ENCODE results near the gene SDR42E1.

Gene SDR42E1
- 4.4 to 13.0 (median 12.2) reads per million in 4 donors for total RNA-seq

GRCh38 chr16:82011199-82011641 lies at the start of gene SDR42E1:
TSS of gene SDR42E1 (minus strand) at chr16:82011470. CDS start at chr16:82000858, 10,612 bp downstream.
- peak; percentile 35 to 61 (median 42) for DNase-seq

DNA sequence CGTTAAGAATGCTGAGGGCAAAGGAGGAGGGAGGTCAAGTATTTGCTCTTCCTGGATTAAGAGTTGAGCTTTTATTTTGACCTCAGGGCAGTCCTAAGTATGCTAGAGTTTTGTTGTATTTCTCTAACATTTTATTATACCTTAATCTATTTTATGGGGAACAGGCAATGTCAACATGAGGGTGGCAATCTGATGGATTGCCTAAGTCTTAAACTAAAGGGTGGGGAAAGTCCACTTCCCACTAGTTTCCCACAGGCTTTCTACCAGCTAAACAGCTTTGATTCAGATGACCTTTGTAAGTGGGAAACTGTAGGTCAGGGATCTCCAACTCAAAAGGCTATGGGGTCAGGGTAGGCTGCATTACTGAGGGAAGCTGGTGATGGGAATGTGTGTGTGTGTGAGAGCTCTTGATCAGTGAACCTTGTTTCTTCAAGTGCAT lies 48.7 kb upstream of the SDR42E1 start:
- no peak for DNase-seq

GRCh38 chr16:82059161-82059982 lies 48.1 kb upstream of the SDR42E1 start:
- no peak for DNase-seq

DNA sequence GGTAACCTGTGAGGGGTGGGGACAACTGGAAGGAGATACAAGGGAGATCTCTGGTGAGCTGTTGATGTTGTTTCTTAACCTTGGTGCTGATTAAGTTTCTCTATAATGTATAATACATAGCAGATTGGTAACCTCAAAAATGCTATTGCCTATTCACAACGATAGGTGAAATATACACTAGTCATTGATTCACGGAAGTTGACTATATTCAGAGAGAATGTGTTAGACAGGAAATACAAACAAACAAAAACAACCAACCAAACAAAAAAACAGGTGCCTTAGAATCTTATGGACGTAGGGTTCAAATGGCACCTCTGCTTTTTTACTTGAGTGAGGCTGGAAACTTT lies 45.3 kb upstream of the SDR42E1 start:
- no peak for DNase-seq

DNA sequence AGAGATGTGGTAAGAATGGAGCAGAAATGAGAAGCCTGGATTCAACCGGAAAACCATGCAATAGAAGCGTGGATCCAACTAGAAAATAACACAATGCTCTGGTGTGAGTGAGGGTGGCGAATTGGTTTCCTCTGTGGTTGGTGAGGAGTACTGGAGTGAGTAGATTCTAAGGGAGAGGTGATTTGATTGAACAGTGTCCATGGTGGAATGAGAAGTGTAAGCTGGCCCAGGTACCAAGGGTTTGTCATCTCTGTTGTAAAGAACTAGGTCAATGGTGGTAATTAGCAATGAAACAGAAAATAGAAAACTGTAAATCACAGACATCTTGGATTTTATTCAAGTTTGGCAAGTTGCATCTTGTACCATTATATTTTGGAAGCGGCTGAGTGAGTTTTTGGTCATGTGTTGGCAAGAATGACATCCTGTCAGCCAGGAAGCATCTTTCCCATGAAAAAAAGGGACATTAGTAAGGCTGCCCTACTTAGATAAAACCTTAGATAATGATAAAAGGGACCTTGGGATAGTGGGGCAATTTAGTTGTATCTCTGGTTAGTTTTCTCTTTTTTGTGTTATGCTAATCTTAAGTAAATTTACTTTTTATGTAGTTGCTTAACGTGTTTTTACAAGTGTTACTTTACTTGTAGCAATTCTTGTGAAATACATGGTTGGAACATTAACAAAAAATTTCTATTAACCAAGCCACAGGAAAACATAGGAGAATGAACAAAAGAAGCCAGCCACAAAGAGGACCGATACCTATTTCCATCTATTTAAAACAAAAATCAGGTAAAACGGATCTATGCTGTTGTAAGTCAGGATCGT lies 44.7 kb upstream of the SDR42E1 start:
- DNase-seq: no peak

GRCh38 chr16:82055117-82055516 lies 43.8 kb upstream of the SDR42E1 start:
- no peak for DNase-seq

DNA sequence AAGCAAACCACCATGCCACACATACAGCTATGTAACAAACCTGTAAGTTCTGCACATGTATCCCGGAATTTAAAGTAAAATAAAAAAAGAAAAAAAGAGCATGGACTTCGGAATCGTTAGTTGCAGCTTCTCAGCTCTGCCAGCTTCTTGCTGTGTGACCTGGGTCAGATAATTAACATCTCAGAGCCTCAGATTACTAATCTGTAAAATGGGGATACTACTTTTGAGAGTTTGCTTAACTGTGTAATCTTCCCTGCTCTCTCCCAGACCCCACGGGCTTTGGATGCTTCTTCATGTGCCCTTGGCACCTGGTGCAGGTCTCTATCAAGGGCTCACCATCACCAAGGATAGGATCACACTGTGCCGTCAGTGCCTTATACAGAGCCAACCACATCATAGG lies 40.4 kb upstream of the SDR42E1 start:
- DNase-seq: no peak

GRCh38 chr16:82050909-82051357 lies 39.7 kb upstream of the SDR42E1 start:
- DNase-seq: no peak

GRCh38 chr16:82050506-82050905 lies 39.2 kb upstream of the SDR42E1 start:
- DNase-seq: no peak

DNA sequence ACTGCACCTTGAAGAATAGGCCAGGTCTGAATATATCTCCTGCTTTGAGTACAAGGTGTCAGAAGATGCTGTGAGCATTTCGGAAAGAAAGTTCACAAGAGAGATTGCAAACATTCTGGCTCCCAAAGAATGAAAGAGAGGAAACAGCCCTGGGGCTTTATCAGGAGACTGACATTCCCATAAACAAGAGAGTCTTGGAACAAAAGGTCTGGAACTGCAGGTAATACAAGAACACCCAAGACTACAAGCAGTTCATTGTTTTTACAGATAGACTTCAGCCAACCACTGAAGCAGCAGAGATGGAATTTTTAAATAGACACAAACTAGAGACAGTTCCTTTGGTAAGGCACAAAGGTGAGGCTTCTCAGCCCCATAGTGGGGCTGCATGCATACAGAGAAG lies 38.2 kb upstream of the SDR42E1 start:
- no peak for DNase-seq

- DNase-seq: no peak
These were observed 36.5 kb upstream of the SDR42E1 start for GRCh38 chr16:82047787-82048186.

GRCh38 chr16:82047374-82047773 lies 36.1 kb upstream of the SDR42E1 start:
- no peak for DNase-seq

DNA sequence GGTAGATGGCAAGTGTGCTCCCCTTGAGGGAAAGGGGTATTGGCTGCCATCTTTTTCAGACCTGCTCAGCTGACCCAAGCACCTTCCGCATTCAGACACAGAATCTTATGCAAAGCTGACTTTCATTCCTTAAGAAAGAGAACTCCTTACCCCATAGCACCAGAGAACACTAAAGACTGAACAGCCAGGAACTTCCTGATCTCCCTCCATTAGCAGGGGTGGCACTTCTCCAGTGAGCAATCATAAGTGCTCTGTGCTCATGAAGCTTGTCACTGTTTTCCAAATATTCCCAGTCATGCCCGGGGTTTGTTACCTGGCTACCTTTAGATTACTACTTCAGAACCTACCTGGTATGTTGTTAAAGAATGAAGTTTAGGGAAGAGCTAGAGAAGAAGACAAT lies 35.7 kb upstream of the SDR42E1 start:
- DNase-seq: no peak

DNA sequence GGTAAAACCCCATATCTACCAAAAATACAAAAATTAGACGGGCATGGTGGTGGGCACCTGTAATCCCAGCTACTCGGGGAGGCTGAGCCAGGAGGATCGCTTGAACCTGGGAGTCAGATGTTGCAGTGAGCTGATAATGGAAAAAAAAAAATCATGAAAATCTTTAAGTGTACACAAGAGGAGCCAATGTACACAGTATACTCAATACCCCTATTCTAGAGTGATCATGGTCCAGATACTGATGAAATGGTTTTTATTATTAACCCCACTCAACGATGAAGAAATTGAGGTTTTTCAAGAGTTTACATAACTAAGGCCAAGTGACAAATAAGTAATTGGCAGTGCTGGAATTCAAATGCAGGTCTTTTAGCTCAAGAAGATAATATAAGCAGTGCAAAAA lies 35.3 kb upstream of the SDR42E1 start:
- DNase-seq: no peak

- DNase-seq: no peak
These were observed 34.2 kb upstream of the SDR42E1 start for GRCh38 chr16:82045465-82045864.

DNA sequence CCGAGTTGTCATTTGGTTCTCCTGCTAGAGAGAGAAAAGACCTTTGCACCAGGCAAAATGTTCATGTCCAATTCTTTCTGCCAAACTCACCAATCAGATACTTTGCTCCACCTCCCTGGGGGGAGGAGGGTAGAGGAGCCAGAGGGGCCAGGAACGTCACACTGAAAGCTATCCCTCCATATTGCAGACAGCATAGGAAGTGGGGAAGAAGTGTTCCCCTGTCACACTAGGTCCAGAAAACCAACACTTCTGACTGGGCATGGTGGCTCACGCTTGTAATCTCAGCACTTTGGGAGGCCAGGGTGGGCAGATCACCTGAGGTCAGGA lies 33.3 kb upstream of the SDR42E1 start:
- DNase-seq: no peak

- DNase-seq: no peak
These were observed 32.7 kb upstream of the SDR42E1 start for GRCh38 chr16:82043680-82044584.

DNA sequence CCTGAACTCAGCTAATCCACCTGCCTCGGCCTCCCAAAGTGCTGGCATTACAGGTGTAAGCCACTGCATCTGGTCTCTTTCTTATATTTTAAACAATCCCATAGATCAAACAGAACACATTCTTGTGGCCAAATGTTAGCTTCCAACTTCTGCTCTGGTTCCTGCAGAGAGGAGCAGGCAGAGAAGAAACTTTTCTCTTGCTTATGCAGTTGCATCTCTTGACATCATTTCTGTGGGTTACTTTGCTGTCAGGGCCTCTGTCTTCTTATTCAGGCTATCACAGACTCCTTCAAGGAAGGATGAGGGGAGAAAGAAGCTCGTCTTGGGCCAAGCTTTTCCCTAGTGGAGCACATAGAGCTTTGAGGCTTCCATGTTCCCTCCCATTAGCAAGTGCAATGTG lies 31.6 kb upstream of the SDR42E1 start:
- no peak for DNase-seq

GRCh38 chr16:82042144-82042543 lies 30.9 kb upstream of the SDR42E1 start:
- no peak for DNase-seq

DNA sequence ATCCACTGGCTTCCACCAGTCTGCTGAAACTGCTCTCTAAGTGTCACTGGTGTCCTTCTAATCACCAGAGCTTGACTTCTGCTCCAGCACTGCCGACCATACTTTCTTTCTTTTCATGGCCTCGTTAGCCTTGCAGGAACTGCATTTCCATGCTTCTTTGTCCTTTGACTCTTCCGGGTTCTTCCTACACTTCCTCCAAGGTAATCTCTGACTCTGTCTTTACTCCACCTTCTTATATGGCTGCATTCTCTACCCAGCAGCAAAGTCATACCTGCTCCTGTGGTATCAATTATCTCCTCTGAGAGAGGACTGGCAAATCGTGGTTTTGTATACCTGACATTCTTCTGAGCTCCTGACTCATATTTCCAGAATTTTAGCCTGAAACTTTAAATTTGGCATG lies 30.3 kb upstream of the SDR42E1 start:
- no peak for DNase-seq

DNA sequence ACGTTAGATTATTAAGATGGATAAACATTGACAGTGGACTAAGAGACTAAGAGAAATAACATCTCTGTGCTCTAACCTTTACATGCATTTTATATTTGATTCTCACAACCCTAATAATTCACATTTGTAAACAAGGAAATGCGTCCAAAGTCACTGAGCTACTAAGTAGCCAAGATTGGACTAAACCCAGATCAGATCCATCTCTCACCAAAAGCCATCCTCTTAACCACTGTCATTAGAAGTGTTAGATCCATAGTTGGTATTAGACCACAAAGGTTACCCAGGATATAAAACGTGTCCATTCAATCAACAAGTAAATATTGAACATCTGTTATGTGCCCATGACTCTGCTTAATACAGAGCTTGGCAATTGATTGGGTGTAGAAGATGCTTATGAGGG lies 29.0 kb upstream of the SDR42E1 start:
- no peak for DNase-seq

GRCh38 chr16:82037666-82038065 lies 26.4 kb upstream of the SDR42E1 start:
- DNase-seq: no peak

- DNase-seq: no peak
These were observed 26.0 kb upstream of the SDR42E1 start for GRCh38 chr16:82037251-82037650.
